Measurements from ENCODE around the gene MAST4. TPM values are rescaled to one million over a fixed set of nuclear protein-coding genes. Genes with fewer than 3 reads are reported as not detected.

The MAST4 gene
- total RNA-seq, 1 donor from 2014 or later = 0.99 TPM

DNA sequence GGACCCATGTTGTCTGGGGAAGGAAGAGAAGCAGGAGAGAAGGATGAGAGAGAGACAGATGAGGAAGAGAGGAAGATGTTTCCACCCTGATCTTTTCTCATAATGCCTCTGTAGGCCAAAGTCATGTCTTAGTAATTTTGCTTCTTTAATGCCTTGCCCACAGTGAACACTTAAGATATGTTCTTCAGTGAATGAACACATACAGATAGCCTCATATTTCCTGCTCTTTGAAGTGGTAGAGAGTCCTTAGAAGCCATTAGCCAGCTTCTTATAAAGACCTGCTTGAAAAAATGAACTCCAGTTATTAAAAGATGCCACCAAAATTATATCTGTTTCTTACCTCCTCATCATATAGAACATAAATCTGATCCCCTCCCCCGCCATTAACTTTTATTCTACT lies 356.0 kb downstream of the MAST4 start:
- Histone ChIP-seq H3F3A (ENCODE audit: low read depth) (no peaks in the 10 kb centered on the region), H3K4me2 (no peak overlapping the region), H3K4me3 (no peak overlapping the region), H3K9ac (no peak overlapping the region), H4K20me1 (ENCODE audit: low read depth) (no peaks in the 10 kb centered on the region), H3K4me1 (peaks cover 14% of the 10 kb centered on the region), H3K9me3 (ENCODE audit: low read depth) (no peaks in the 10 kb centered on the region), H3K36me3 (no peaks in the 10 kb centered on the region), H2AFZ (replicated peaks) (no peak overlapping the region), H3K27me3 (no peaks in the 10 kb centered on the region), H3K79me2 (ENCODE audit: low read depth) (no peaks in the 10 kb centered on the region), H3K27ac (no peak overlapping the region)
- DNase-seq (ENCODE audit: low spot score) = no peak
- no peaks in the 10 kb centered on the region for H3K9me3 Mint-ChIP-seq
- TF ChIP-seq, protein P1, sequence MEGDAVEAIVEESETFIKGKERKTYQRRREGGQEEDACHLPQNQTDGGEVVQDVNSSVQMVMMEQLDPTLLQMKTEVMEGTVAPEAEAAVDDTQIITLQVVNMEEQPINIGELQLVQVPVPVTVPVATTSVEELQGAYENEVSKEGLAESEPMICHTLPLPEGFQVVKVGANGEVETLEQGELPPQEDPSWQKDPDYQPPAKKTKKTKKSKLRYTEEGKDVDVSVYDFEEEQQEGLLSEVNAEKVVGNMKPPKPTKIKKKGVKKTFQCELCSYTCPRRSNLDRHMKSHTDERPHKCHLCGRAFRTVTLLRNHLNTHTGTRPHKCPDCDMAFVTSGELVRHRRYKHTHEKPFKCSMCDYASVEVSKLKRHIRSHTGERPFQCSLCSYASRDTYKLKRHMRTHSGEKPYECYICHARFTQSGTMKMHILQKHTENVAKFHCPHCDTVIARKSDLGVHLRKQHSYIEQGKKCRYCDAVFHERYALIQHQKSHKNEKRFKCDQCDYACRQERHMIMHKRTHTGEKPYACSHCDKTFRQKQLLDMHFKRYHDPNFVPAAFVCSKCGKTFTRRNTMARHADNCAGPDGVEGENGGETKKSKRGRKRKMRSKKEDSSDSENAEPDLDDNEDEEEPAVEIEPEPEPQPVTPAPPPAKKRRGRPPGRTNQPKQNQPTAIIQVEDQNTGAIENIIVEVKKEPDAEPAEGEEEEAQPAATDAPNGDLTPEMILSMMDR (IDR thresholded peaks at IDR 0.05) = no peak
- TF ChIP-seq EZH2phosphoT487 (IDR thresholded peaks at IDR 0.05) (no peak), EZH2 (IDR thresholded peaks at IDR 0.05) (no peak)
- no peaks in the 10 kb centered on the region for H3K36me3 Mint-ChIP-seq
- peaks cover 8% of the 10 kb centered on the region for H3K4me1 Mint-ChIP-seq
- no peak overlapping the region for H3K27ac Mint-ChIP-seq
- peaks cover 1% of the 10 kb centered on the region for H3K27me3 Mint-ChIP-seq (ENCODE audit: insufficient read depth, low read depth)
- no peak overlapping the region for H3K4me3 Mint-ChIP-seq

DNA sequence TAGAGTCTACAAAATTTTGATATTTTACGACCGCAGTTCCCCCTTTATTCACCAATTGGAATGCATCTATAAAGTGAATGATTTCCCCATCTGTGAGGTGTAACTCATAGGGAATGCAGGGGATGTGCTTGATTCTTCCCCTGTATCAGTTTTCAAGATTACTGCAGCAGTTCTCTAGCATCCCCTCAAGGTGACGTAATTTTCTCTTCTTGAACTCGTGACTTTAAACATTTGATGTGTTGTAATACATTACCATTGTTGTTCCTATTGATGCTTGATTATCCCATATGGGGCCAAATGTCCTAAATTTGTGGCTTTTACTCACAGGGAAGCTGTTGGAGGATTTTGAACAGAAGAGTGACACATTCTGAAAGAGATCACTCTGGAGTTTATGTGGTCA lies 360.2 kb downstream of the MAST4 start:
- H2AFZ ChIP-seq (replicated peaks) = no peak overlapping the region
- H4K20me1 ChIP-seq (ENCODE audit: low read depth) = no peaks in the 10 kb centered on the region
- Mint-ChIP-seq H3K27ac (no peak overlapping the region), H3K27me3 (ENCODE audit: insufficient read depth, low read depth) (peaks cover 2% of the 10 kb centered on the region), H3K4me1 (peaks cover 37% of the 10 kb centered on the region), H3K4me3 (no peak overlapping the region), H3K36me3 (no peaks in the 10 kb centered on the region), H3K9me3 (no peaks in the 10 kb centered on the region)
- DNase-seq (ENCODE audit: low spot score) = no peak
- no peak for TF ChIP-seq EZH2 (IDR thresholded peaks at IDR 0.05)
- TF ChIP-seq, protein P1 (IDR thresholded peaks at IDR 0.05) = no peak
- no peak for TF ChIP-seq EZH2phosphoT487 (IDR thresholded peaks at IDR 0.05)
- H3K79me2 ChIP-seq (ENCODE audit: low read depth) = no peaks in the 10 kb centered on the region
- H3K36me3 ChIP-seq = no peaks in the 10 kb centered on the region
- H3K9me3 ChIP-seq (ENCODE audit: low read depth) = no peaks in the 10 kb centered on the region
- no peak overlapping the region for H3K4me3 ChIP-seq
- H3K27ac ChIP-seq = no peak overlapping the region
- no peaks in the 10 kb centered on the region for H3F3A ChIP-seq (ENCODE audit: low read depth)
- peaks cover 39% of the 10 kb centered on the region for H3K4me1 ChIP-seq
- no peaks in the 10 kb centered on the region for H3K27me3 ChIP-seq
- H3K9ac ChIP-seq = no peak overlapping the region
- no peak overlapping the region for H3K4me2 ChIP-seq

DNA sequence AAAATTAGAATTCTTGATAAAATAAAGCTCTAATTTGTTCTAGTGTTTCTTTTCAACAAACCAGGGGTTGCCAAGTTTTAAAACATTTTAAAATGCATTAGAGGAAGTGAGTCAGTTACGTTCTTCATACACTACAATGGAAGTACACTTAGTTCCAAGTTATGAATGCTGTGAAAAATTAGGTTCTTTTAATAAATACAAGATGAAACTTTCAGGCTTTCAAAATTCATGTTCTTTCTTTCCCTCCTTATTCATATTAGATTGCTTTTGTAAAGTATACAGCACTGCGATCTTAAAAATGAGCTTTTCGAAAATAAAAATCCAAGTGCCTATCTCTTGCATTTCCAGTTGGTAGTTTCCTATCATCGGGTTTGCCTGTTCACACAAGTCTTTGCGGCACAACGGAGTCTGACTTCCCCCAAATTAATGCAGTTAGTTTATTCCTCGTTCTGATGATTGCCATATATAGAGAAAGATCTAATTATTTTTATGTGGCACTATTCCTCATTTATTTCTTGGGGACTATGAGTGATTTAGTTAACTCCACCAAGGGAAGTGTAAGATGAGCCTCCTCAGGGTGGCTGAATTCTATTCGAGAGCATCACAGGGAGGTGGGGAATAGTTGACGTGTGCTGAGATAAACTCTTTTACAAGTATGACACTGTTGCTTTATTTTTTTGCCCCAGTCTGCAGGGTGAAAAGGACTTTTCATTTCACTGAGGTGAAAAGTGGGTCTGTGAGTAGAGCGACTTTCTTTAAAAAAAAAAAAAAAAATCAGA lies 362.2 kb downstream of the MAST4 start:
- Histone ChIP-seq H3K9me3 (ENCODE audit: low read depth) (no peaks in the 10 kb centered on the region), H3K27me3 (no peaks in the 10 kb centered on the region), H2AFZ (replicated peaks) (peak overlapping the region; percentile 60), H3K4me2 (peak overlapping the region; percentile 70), H3K79me2 (ENCODE audit: low read depth) (no peaks in the 10 kb centered on the region), H3K9ac (no peak overlapping the region), H3K36me3 (no peaks in the 10 kb centered on the region), H3K4me1 (peaks cover 41% of the 10 kb centered on the region), H3K27ac (no peak overlapping the region), H3F3A (ENCODE audit: low read depth) (peaks cover 3% of the 10 kb centered on the region), H3K4me3 (peak overlapping the region; percentile 29), H4K20me1 (ENCODE audit: low read depth) (no peaks in the 10 kb centered on the region)
- H3K27ac Mint-ChIP-seq = peak overlapping the region; percentile 62
- peak overlapping the region; percentile 76 for H3K4me3 Mint-ChIP-seq
- TF ChIP-seq, protein P1 (IDR thresholded peaks at IDR 0.05) = no peak
- TF ChIP-seq EZH2 (IDR thresholded peaks at IDR 0.05) (no peak), EZH2phosphoT487 (IDR thresholded peaks at IDR 0.05) (no peak)
- DNase-seq (ENCODE audit: low spot score) = no peak
- peaks cover 37% of the 10 kb centered on the region for H3K4me1 Mint-ChIP-seq
- H3K36me3 Mint-ChIP-seq = no peaks in the 10 kb centered on the region
- peaks cover 2% of the 10 kb centered on the region for H3K27me3 Mint-ChIP-seq (ENCODE audit: insufficient read depth, low read depth)
- no peaks in the 10 kb centered on the region for H3K9me3 Mint-ChIP-seq

Data from neural progenitor cell (in vitro differentiated cells).